HUES64 (cell line): ENCODE measurements around the gene IQCN.

ENCODE experiments used
- H3K27ac ChIP-seq: 2 replicates; pipeline ENCODE4 v1.7.0; 2013; ENCODE audit warnings: low read depth, low read length, inconsistent platforms
- H3K27me3 ChIP-seq: 2 replicates; pipeline ENCODE4 v1.6.1; 2013; ENCODE audit warnings: mild to moderate bottlenecking, low read length; ENCODE audit not compliant: insufficient read depth
- H3K36me3 ChIP-seq: 2 replicates; pipeline ENCODE4 v1.6.1; 2013; ENCODE audit warnings: mild to moderate bottlenecking, low read length; ENCODE audit not compliant: insufficient read depth
- H3K4me1 ChIP-seq: 2 replicates; pipeline ENCODE4 v1.6.1; 2013; ENCODE audit warnings: mild to moderate bottlenecking, low read length, moderate library complexity; ENCODE audit not compliant: insufficient read depth
- H3K4me3 ChIP-seq: 2 replicates; pipeline ENCODE4 v1.5.1; 2013; ENCODE audit warnings: mild to moderate bottlenecking, low read length, moderate library complexity
- H3K9ac ChIP-seq: 2 replicates; pipeline ENCODE4 v1.6.1; 2013; ENCODE audit warnings: mild to moderate bottlenecking, low read depth, low read length
- H3K9me3 ChIP-seq: 2 replicates; pipeline ENCODE4 v1.6.1; 2013; ENCODE audit warnings: low read depth, low read length; ENCODE audit not compliant: insufficient read depth
- WGBS: fragments of 150-250, 120-280 bp; methylation state at CpG from one replicate; pipeline ENCODE4 v1.1.7; 2013; ENCODE audit warnings: missing lambda C conversion rate; 5-methylcytosine and 5-hydroxymethylcytosine counted together

The IQCN gene

GRCh38 chr19:18312092-18312534 lies 37.9 kb upstream of the IQCN start:
- H3K4me3 ChIP-seq: no peak overlapping the region
- no peaks in the 10 kb centered on the region for H3K27me3 ChIP-seq
- no peaks in the 10 kb centered on the region for H3K4me1 ChIP-seq
- no peaks in the 10 kb centered on the region for H3K9me3 ChIP-seq
- WGBS: 94% methylated on average over 11 of the region's 11 CpGs
- peaks cover 89% of the 10 kb centered on the region for H3K36me3 ChIP-seq
- H3K9ac ChIP-seq: no peak overlapping the region
- H3K27ac ChIP-seq: no peak overlapping the region

GRCh38 chr19:18311502-18312091 lies 37.3 kb upstream of the IQCN start:
- H3K36me3 ChIP-seq: peaks cover 94% of the 10 kb centered on the region
- WGBS: 92% methylated on average over 22 of the region's 22 CpGs
- no peak overlapping the region for H3K4me3 ChIP-seq
- no peaks in the 10 kb centered on the region for H3K4me1 ChIP-seq
- no peak overlapping the region for H3K9ac ChIP-seq
- no peak overlapping the region for H3K27ac ChIP-seq
- no peaks in the 10 kb centered on the region for H3K9me3 ChIP-seq
- no peaks in the 10 kb centered on the region for H3K27me3 ChIP-seq

GRCh38 chr19:18310966-18311365 lies 36.7 kb upstream of the IQCN start:
- Histone ChIP-seq H3K36me3 (peaks cover 98% of the 10 kb centered on the region), H3K9ac (no peak overlapping the region), H3K27me3 (no peaks in the 10 kb centered on the region), H3K9me3 (no peaks in the 10 kb centered on the region), H3K4me3 (no peak overlapping the region), H3K27ac (no peak overlapping the region), H3K4me1 (no peaks in the 10 kb centered on the region)
- 95% methylated on average over 13 of the region's 13 CpGs for WGBS

- Histone ChIP-seq H3K27ac (no peak overlapping the region), H3K9ac (no peak overlapping the region), H3K4me3 (no peak overlapping the region), H3K36me3 (peaks cover 92% of the 10 kb centered on the region), H3K9me3 (no peaks in the 10 kb centered on the region), H3K27me3 (no peaks in the 10 kb centered on the region), H3K4me1 (peaks cover under 1% of the 10 kb centered on the region)
- 91% methylated on average over 23 of the region's 23 CpGs for WGBS
Measured at GRCh38 chr19:18310118-18310909, 36.1 kb upstream of the IQCN start.

GRCh38 chr19:18309525-18310064 lies 35.3 kb upstream of the IQCN start:
- 96% methylated on average over 33 of the region's 33 CpGs for WGBS

GRCh38 chr19:18308948-18309325 lies 34.7 kb upstream of the IQCN start:
- Histone ChIP-seq H3K4me1 (peaks cover 11% of the 10 kb centered on the region), H3K9me3 (no peaks in the 10 kb centered on the region), H3K36me3 (peaks cover 80% of the 10 kb centered on the region), H3K27me3 (no peaks in the 10 kb centered on the region), H3K9ac (no peak overlapping the region), H3K4me3 (no peak overlapping the region), H3K27ac (no peak overlapping the region)
- WGBS: 95% methylated on average over 7 of the region's 7 CpGs

More at GRCh38 chr19:18309525-18310064, 35.3 kb upstream of the IQCN start:
- no peak overlapping the region for H3K27ac ChIP-seq
- no peaks in the 10 kb centered on the region for H3K27me3 ChIP-seq
- peaks cover 8% of the 10 kb centered on the region for H3K4me1 ChIP-seq
- no peaks in the 10 kb centered on the region for H3K9me3 ChIP-seq
- H3K4me3 ChIP-seq: no peak overlapping the region
- H3K36me3 ChIP-seq: peaks cover 86% of the 10 kb centered on the region
- no peak overlapping the region for H3K9ac ChIP-seq

- WGBS: 96% methylated on average over 20 of the region's 20 CpGs
- Histone ChIP-seq H3K4me1 (peaks cover 13% of the 10 kb centered on the region), H3K27ac (no peak overlapping the region), H3K9ac (no peak overlapping the region), H3K4me3 (no peak overlapping the region), H3K27me3 (no peaks in the 10 kb centered on the region), H3K9me3 (no peaks in the 10 kb centered on the region), H3K36me3 (peaks cover 74% of the 10 kb centered on the region)
Measured at GRCh38 chr19:18308051-18308947, 34.0 kb upstream of the IQCN start.

- no peaks in the 10 kb centered on the region for H3K9me3 ChIP-seq
- H3K27me3 ChIP-seq: no peaks in the 10 kb centered on the region
- 93% methylated on average over 19 of the region's 19 CpGs for WGBS
- peaks cover 63% of the 10 kb centered on the region for H3K36me3 ChIP-seq
- no peak overlapping the region for H3K27ac ChIP-seq
- no peak overlapping the region for H3K9ac ChIP-seq
- no peak overlapping the region for H3K4me3 ChIP-seq
- H3K4me1 ChIP-seq: peaks cover 13% of the 10 kb centered on the region
Measured at GRCh38 chr19:18307271-18307681, 33.0 kb upstream of the IQCN start.

- WGBS: 90% methylated on average over 14 of the region's 14 CpGs
- peaks cover 13% of the 10 kb centered on the region for H3K4me1 ChIP-seq
- peaks cover 59% of the 10 kb centered on the region for H3K36me3 ChIP-seq
- H3K9ac ChIP-seq: no peak overlapping the region
- H3K27me3 ChIP-seq: no peaks in the 10 kb centered on the region
- no peak overlapping the region for H3K4me3 ChIP-seq
- no peak overlapping the region for H3K27ac ChIP-seq
- H3K9me3 ChIP-seq: no peaks in the 10 kb centered on the region
Measured at GRCh38 chr19:18306888-18307260, 32.6 kb upstream of the IQCN start.

GRCh38 chr19:18306209-18306887 lies 32.1 kb upstream of the IQCN start:
- H3K4me1 ChIP-seq: peaks cover 13% of the 10 kb centered on the region
- H3K9ac ChIP-seq: no peak overlapping the region
- H3K4me3 ChIP-seq: no peak overlapping the region
- H3K27ac ChIP-seq: 0 out of 2 replicates have a peak overlapping the region, but pooled peaks have one; percentile 25
- 92% methylated on average over 26 of the region's 26 CpGs for WGBS
- H3K36me3 ChIP-seq: peaks cover 54% of the 10 kb centered on the region
- H3K27me3 ChIP-seq: no peaks in the 10 kb centered on the region
- H3K9me3 ChIP-seq: no peaks in the 10 kb centered on the region
